Measurements from ENCODE around the gene CAB39.

CAB39 gene

DNA sequence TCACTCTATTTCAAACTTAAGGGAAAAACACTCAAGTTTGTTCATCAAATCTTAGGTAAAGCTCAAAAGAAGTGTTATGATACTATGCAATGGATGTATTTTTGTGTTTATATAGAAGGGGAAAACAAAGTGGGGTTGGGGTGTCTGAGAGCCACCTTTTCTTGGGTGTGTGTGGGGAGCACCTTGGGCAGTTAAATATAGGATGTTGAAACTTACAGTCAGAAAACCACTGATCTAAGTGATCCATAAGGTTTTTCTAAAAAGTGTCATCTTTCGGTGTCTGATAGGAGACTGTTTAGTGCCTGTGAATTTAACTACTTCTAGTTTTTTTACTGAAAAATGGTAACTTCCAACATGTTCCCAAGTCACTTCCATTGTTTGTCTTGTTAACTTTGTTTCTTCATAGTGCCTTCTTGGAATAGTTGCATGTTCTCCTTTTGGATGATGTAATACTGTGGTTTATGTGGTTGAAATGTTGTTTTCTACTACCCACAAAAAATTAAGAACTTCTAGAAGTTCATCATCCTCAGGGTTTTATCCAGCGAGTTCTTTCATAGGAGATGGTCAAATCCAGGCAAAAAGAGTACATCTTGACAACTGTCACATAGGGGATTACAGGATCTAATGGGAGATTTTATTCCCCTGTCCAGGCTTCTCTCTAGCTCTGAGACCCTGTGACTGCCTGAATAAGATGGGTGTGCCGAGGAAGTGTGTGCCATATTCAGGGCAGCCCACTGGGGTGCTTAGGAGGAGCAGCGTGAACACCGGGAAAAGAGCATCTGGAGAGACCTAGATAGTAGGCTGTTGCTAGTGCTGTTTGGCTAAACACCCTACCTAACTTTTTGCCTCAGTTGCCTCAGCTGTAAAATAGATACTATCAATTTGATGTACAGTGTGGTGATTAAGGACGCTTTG lies 46.2 kb downstream of the CAB39 start:
- DNase-seq: no peak

DNA sequence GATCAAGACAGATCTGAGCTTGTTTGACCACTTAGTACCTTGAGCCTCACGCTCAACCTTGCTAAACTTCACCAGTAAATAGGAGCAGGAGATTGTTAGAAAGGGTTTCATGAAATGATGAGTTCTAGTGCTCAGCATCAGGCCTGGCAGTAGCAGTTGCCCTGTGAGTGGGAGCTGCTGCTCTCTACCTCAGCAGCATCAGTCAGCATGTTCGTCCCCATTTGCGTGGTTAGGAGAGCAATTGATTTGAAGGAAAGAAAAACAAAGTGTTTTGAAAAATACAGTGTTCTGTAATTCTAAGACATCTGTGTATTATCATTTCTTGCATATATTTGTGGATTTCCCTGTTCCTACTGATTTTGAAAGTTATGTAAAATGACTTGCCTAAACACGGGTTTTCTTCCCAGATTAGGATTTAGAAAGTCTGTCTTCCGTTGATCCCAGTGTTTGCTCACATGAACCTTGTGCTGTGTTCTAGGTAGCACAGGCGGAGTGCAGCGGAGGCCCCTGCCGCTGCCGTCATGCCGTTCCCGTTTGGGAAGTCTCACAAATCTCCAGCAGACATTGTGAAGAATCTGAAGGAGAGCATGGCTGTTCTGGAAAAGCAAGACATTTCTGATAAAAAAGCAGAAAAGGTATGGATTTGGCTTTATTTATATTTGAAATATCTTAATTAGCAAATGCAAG lies 47.0 kb downstream of the CAB39 start:
- no peak for DNase-seq

DNA sequence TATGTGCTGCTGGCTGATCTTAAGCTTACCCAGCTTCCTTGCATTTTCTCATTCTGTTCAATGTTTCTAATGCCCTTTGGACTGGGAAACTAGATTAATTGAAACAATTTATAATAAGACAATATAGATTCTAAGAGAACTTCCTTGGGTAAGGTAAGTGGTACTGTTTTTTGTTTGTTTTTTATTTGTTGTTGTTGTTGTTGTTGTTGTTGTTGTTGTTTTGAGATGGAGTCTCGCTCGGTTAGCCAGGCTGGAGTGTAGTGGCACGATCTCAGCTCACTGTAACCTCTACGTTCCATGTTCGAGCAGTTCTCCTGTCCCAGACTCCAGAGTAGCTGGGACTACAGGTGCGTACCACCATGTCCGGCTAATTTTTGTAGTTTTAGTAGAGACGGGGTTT lies 49.1 kb downstream of the CAB39 start:
- no peak for DNase-seq

DNA sequence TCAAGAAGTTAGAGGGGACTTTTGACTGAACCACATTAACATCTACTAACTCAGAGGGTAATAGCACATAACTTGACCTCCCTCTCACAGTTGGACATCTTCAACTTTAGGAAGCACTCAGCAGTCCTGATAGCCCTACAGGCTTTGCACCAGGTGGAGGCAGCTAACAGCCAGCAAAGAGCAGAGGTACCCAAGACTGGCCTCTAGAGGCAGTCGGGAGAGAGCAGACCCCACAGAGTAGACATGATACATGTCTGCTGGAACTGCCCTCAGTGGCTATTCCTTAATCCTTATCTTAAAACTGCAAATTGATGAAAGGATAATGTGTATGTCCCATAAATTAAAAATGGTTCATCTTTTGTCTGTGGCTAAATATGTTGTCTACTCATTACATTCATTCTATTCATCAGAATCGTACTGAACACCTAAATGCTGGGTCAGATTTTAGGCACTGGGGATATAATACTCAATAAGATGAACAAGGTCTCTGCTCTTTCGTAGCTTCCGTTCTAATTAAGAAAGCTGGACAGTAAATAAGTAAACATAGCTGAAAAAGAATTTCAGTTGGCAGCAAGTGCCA lies 49.8 kb downstream of the CAB39 start:
- peak; percentile 42 for DNase-seq

DNA sequence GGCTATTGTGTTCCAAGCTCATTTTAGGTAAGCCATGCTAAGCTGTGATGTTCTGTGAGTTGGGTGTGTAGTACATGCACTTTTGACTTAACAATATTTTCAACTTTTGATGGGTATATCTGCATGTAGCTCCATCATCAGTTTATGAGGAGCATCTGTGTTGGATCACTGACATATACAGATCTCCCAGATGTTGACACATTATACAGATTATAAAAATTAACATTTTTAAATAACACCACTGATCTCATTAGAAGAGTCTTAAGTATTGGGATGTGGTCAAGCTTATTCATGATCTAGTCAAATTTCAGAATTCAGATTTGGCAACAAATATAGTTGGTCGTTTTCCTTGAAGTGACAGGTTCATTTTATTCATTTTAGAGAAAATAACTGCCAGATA lies 51.7 kb downstream of the CAB39 start:
- DNase-seq: no peak

DNA sequence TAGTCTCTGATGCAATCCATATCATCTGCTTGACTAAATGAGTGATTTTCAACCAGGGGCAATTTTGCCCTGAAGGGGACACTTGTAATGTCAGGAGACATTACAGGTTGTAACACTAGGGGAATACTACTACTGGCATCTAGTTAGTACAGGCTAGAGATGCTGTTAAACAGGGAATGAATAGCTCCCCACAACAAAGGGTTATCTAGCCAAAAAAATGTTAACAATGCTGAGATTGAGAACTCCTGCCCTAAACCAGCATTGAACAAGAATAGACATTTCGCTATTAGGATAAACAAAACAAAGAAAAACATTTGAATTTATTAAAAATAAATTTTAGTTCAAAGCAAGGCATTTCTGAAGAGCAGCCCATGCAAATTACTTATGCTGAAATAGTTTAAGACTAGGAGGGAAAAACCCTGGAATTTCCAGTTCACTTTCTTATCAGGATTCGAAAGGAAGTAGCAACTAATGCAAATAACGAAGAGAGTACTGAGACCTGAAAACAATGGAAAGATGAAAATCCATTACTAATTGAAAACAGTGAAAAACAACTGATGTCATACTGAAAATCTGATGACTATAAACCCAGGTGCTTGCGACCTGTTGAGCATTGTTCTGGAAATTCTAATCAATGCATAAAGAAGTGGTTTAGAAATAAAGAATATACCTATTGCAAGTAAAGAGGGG lies 53.1 kb downstream of the CAB39 start:
- no peak for DNase-seq

DNA sequence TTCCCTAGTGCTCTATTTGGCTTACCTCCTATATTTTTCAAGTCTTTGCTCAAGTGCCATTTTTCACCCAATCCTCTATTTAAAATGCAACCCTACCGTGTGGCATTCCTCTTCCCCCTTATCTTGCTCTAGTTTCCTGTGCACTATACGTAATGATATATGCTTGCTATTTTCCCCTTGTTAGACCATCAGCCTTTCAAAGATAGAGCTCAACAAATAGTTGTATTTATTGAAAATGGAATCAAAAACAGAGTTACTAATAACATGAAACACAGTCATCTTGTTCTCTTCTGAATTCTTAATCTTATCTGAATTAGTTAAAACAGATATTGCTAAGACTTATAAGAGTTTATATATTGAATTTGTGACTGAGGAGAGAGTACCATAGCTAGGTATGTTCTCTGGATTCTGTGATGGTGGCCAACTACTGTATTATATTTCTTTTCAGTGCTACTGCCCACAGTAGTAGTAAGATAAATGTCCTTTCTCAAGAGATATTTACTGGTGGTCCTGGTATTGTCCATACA lies 55.3 kb downstream of the CAB39 start:
- DNase-seq: no peak

DNA sequence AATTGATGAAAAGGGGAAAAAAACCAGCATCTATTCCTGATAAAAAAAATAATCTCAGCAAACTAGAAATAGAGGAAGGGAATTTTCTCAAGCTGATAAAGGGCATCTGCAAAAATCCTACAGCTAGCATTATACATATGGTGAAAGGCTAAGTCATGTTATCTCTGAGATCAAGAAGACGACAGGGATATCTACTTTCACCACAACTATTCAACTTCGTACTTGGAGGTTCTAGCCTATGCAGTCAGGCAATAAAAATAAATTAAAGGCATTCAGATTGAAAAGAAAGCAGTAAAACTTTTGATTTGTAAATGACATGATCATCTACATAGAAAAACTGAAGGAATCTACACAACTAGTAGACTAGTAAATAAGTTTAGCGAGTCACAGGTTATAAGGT lies 58.2 kb downstream of the CAB39 start:
- DNase-seq: no peak

DNA sequence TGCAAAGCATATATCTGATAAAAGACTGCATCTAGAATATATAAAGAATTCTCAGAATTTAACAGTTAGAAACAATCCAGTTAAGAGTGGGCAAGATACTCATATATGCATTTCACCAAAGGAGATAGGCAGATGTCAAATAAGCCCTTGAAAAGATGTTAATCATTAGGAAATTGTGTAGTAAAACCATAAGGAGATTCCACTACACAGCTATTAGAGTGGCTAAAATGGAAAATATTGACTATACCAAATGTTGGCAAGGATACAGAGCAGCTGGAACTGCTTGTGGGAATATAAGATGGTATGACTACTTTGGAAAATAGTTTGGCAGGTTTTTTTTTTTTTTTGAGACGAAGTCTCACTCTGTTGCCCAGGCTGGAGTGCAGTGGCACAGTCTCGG lies 59.5 kb downstream of the CAB39 start:
- no peak for DNase-seq

DNA sequence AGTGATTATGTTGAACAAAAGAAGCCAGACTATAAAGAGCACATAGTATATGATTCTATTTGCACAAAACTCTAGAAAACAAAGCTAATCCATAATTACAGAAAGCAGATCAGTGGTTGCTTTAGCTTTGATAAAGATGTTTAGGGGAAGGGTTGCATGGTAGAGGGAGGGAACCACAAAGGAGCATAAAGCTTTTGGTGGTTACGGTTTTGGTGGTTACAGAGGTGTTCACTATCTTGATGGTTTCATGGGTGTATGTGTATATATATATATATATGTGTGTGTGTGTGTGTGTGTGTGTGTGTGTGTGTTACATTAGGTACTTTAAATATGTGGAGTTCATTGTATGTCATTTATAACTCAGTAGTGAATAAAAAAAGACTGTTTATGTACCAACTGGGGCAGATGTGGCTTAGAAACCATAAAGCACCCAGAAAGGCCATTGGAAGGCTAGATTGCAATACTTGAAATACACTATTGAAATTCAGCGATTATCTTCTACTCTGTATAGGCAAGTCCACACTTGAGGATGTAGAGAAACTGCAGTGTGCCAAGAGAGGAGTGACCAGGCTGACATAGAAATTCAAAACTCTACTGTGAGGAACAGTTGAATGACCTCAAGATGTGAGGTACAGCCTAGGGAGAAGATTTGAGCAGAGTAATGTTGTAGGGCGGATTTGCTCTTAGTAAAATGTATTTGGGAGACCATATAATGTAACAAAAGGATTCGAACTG lies 60.6 kb downstream of the CAB39 start:
- no peak for DNase-seq

DNA sequence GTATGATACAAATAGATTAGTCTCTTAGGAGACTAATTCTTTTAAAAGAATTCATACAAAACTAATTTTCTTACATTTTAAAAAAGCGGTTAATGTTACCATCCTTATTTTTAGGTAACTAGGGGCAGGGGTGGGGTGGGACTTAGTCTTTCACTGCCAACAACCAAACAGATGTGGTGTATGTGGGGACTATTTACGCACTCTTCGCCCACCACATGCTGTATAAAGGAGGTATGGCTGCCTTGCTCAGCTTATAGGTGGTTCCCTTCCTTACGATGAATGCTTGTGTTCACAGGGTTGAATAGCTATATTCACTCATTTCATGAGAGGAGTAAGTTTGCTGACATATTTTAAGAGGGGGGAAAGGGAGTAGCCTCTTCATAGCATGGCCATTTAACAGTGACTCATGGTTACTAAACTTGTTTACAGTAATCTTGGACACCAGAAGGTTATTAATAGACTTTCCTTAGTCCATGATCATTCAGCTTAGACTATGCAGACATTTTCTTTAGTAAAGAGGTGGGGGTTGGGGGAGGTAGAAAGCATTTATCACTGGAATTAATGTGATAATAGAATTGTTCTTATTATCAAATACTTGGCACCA lies 61.8 kb downstream of the CAB39 start:
- DNase-seq: no peak

DNA sequence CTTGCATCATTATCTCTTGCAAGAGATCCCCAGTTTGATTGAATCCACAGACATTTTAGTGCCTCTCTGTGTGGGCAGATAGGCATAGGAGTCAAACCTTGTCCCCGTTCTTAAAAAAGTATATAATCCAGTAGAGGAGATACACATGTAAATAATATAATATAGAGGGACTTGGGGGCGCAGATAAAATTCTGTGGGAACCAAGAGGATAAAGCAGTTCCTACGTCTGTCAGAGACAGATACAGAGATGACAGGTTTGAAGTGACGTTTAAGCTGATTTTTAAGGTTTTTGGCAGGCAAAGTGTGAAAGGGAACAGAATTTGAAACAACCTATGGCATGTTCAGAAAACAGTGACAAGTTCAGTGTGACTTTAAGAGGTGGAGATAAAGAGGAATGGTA lies 63.1 kb downstream of the CAB39 start:
- DNase-seq: no peak

DNA sequence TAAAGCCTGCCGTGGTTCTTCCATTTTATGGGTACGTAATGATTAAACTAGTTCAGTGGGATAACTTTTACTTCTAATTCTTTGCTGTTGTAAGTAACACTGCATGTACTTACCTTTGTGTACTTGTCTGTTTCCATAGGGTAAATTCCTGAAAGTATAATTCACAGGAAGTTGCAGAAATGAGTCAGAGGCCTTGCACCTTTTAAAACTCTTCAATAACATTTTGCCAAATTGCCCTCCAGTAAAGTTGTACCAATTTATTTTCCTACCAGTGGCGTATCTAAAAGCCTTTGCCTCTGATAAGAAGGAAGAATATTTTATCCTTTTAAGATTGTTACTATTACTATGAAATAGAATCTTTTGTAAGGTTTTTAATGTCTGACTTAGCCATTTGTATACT lies 65.1 kb downstream of the CAB39 start:
- no peak for DNase-seq

DNA sequence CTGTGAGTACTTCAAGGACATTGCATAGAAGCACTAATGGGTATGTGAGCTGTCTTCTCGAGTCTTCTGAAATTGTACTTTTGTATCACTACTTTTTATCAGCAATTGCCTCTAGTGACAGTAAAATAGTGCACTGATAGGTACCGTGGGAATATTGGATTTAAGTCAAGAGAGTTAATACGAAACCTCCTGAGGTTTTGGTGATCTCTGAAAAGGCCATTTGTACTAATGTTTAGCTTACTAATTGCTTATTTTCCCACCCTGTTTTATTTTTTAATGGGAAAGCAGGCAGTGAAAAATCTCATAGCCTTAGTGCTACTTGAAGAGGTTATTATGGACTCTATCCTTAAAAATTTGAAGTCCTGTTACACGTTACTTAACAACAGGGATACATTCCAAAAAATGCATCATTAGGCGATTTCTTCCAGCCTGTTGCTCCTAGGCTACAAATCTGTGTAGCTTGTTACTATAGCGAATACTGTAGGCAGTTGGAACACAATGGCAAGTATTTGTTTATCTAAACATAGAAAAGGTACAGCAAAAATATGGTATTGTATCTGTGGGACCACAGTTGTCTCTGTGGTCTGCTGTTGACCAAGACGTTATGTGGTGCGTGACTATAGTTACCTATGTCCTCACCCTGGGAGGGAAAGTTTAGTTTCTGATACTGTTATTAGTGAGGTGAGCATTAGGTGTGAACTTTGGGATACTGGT lies 65.9 kb downstream of the CAB39 start:
- DNase-seq: no peak

DNA sequence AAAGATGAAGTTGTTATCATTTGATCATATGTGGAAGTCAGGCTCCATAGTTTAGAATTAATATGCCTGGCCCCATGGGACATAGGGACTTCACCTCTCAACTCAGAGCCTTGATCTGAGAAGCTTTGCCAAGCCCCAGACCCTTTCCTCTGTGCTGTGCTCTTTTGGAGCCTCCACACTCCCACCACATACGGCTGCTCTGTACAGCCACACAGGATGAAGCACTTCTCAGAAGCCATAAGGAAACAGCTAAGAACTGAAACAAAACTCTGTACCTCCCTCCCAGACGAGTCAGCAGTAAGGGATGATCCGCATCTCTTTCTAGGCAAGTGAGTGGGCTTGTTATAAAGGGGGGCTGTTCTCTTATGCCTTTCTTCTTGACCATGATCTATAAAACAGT lies 66.5 kb downstream of the CAB39 start:
- DNase-seq: peak; percentile 29

DNA sequence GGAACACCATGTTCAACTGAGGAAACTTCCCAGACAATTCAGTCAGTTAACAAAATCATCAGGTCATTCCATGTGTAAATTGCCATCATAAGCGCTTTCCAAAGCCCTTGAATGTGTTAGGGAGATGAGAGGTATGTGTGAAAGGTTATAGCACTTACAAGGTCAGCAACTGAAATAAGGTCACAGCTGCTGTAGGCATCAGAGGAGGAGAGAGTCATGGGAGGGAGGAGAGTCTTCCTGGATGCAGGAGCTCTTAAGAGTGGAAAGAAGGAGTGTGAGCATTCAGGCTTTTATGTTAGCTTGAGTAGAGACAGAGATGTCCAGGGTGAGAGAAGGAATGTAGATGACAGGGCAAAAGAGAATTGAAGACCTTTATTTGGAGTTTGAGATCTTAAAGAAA lies 67.0 kb downstream of the CAB39 start:
- no peak for DNase-seq

DNA sequence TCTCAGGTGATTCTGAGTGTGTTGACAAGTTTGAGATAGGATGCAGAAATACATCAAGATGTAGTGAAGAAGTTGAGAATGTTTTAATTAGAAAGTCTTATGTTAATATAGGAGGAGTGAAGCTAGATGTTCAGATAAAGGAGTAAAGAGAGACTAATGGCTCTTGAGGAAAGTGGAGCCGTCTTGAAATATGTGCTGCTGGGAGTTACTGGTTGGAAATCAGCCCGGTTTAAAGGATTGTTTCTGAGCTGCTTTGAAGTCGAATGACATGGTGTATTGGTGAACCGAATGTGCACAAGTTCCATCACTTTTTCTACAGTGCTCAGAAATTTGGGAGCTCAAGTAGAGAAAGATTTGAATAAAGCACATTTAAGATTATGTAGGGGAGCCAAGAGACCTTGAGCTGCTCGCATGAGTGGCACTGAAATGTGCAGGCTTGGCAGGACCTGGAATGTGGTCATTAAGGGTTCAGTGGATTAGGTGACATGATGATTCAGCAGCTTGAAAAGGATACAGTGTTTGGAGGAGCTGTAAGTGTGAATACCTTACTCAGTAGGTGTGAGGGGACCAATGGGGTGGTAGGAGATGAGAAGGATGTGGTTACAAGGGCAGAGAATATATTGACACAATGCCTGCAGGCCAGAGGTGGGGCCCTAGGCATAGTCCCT lies 68.6 kb downstream of the CAB39 start:
- peak; percentile 41 for DNase-seq

DNA sequence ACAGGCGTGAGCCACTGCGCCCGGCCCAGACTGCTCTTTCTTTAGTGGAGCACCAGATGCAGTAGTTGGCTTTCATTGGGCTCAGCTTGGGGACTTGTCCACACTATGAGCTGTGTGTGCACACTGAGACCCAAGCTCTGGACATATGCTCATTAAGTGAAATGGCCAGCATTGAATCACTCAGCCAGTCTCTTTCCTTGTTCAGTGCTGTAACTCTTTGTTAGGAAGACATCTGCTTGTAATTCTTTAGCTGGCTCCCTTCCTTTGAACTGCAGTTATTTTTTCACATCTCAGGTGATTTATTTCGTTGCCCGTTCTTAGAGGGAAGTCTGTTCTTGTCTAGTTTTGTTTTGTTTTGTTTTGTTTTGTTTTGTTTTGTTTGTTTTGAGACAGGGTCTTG lies 70.5 kb downstream of the CAB39 start:
- DNase-seq: no peak

DNA sequence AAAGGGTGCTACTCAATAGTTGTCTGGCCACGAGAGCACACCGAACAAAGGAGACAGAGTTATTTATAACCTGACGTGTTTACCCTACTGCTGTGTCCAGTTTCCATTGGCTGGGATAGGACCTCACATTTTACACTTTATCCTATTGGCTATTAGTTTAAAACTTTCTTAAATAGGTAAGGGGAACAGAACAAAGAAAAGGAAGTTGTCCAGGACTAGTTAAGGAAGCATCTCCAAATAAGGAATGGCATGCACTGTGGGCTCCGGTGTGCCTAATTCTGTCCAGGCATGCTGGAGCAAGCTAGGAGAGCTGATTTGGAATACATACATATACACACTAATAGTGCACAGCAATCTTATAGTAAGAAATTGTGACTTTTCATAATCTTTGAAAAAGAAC lies 72.2 kb downstream of the CAB39 start:
- no peak for DNase-seq

DNA sequence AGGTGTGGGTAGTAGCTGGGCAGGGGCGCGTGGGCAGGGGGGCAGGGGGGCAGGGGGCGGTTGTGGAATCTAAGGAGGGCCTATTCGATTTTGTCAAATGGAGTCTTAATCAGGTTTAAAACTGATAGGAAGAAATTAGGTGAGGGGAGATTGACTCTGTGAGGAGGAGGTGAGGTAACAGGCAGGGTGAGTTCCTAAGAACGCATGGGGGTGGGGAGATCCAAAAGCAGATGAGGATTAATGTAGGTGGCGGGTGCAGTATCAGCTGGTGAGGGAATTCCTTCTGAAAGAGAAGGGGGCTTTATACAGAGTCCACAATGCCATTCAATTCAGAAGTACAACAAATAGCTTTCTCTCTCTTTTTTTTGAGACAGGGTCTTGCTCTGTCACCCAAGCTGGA lies 72.7 kb downstream of the CAB39 start:
- no peak for DNase-seq

DNA sequence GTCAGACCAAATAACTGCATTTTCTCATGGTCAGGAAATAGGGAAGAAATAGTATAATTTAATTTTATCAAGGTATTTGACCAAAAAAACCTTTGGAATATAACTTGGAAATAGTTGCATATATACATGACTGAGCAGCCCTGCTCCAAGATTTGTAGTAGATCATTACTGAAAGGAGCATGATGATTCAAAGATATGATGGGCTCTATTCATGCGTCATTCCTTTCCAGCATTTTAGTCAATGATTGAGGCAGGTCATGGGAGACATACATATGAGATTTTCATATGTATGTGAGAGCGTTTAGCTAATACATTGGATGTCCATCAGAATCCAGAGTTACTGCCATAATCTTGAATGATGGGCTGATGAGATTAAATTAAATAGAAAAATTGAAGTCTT lies 74.5 kb downstream of the CAB39 start:
- no peak for DNase-seq
